Measurements from ENCODE around the gene TLN1.

GRCh38 chr9:35656831-35657545 lies 75.0 kb downstream of the TLN1 start:
- no peak for TF ChIP-seq CTCF (IDR thresholded peaks at IDR 0.05; ENCODE audit: low read depth, low read length, poor library complexity, severe bottlenecking)
- TF ChIP-seq EZH2phosphoT487 (IDR thresholded peaks at IDR 0.05; ENCODE audit: borderline replicate concordance, low read length) = no peak

All from DOHH2 (cell line).